Measurements from ENCODE around the gene ADGRL4. TPM values are rescaled to one million over a fixed set of nuclear protein-coding genes. Genes with fewer than 3 reads are reported as not detected.

The ADGRL4 gene
- total and polyA plus RNA-seq, 12 donors = 4.4 to 26.6 (median 10.4) TPM

- intact Hi-C loops (cut with DNase I) = no loop called here
- no peak overlapping the region for H3K4me3 ChIP-seq
- no peak for DNase-seq
- H3K9me3 ChIP-seq (replicated peaks in 1 of 3) = peaks cover 0 to 11% (median 0%) of the 10 kb centered on the region in 3 donors
- H3K4me1 ChIP-seq (replicated peaks in 1 of 2) = no peaks in the 10 kb centered on the region
- no peaks in the 10 kb centered on the region for H3K27me3 ChIP-seq
- no peak overlapping the region for H3K27ac ChIP-seq
- 68 to 72% (median 72%) methylated on average over 3 of the region's 3 CpGs for whole genome bisulfite sequencing, 4 donors
- TF ChIP-seq POLR2A (IDR thresholded peaks at IDR 0.05) (no peak), CTCF (IDR thresholded peaks at IDR 0.05) (no peak)
- H3K36me3 ChIP-seq (replicated peaks in 1 of 2) = no peaks in the 10 kb centered on the region
Observed at GRCh38 chr1:78916986-78917385, 89.5 kb downstream of the ADGRL4 start.

GRCh38 chr1:78913950-78914349, 92.6 kb downstream of the ADGRL4 start:
- no peaks in the 10 kb centered on the region for H3K36me3 ChIP-seq (replicated peaks in 1 of 2)
- DNase-seq = no peak
- no peaks in the 10 kb centered on the region for H3K27me3 ChIP-seq
- 72 to 83% (median 77%) methylated on average over 2 of the region's 2 CpGs for WGBS, 4 donors
- no peaks in the 10 kb centered on the region for H3K4me1 ChIP-seq (replicated peaks in 1 of 2)
- TF ChIP-seq POLR2A (IDR thresholded peaks at IDR 0.05) (no peak), CTCF (IDR thresholded peaks at IDR 0.05) (no peak)
- H3K9me3 ChIP-seq (replicated peaks in 1 of 3) = peaks cover 0 to 5% (median 0%) of the 10 kb centered on the region in 3 donors
- no peak overlapping the region for H3K4me3 ChIP-seq
- H3K27ac ChIP-seq = no peak overlapping the region
- intact Hi-C loops (cut with DNase I) = no loop called here

- TF ChIP-seq CTCF (IDR thresholded peaks at IDR 0.05) = no peak
- TF ChIP-seq POLR2A (IDR thresholded peaks at IDR 0.05) = no peak
- Histone ChIP-seq H3K36me3 (replicated peaks in 1 of 2) (no peaks in the 10 kb centered on the region), H3K4me3 (no peak overlapping the region), H3K27ac (no peak overlapping the region), H3K4me1 (replicated peaks in 1 of 2) (no peaks in the 10 kb centered on the region), H3K9me3 (replicated peaks in 1 of 3) (peaks cover 0 to 5% (median 0%) of the 10 kb centered on the region in 3 donors), H3K27me3 (no peaks in the 10 kb centered on the region)
- intact Hi-C loops (cut with DNase I) = no loop called here
- DNase-seq = no peak
- 70 to 76% (median 73%) methylated on average over 3 of the region's 3 CpGs for WGBS, 4 donors
Observed at GRCh38 chr1:78911956-78912880, 94.3 kb downstream of the ADGRL4 start.

GRCh38 chr1:78902641-78903040, 103.9 kb downstream of the ADGRL4 start:
- H3K4me3 ChIP-seq = no peak overlapping the region
- TF ChIP-seq CTCF (IDR thresholded peaks at IDR 0.05) (no peak), POLR2A (IDR thresholded peaks at IDR 0.05) (no peak)
- intact Hi-C loops (cut with DNase I) = no loop called here
- no peaks in the 10 kb centered on the region for H3K36me3 ChIP-seq (replicated peaks in 1 of 2)
- WGBS, 4 donors = 45 to 69% (median 61%) methylated on average over 1 of the region's 1 CpG
- H3K4me1 ChIP-seq (replicated peaks in 1 of 2) = no peaks in the 10 kb centered on the region
- H3K27ac ChIP-seq = no peak overlapping the region
- no peak for DNase-seq
- H3K9me3 ChIP-seq (replicated peaks in 1 of 3) = no peaks in the 10 kb centered on the region
- no peaks in the 10 kb centered on the region for H3K27me3 ChIP-seq

All from adrenal gland (tissue), 12 donors.